Amniotic stem cell (primary cell): Measurements from ENCODE around the gene ZNF654.
"Not testable (repeated sequence)": the region's sequence is repeated elsewhere in the genome, so short reads cannot be mapped to it uniquely, and the experiment has no call there.

Source experiments
- DNase-seq: peaks from one replicate; lab custom pipeline; 2025; lab: John Stamatoyannopoulos, UW

The ZNF654 gene

DNA sequence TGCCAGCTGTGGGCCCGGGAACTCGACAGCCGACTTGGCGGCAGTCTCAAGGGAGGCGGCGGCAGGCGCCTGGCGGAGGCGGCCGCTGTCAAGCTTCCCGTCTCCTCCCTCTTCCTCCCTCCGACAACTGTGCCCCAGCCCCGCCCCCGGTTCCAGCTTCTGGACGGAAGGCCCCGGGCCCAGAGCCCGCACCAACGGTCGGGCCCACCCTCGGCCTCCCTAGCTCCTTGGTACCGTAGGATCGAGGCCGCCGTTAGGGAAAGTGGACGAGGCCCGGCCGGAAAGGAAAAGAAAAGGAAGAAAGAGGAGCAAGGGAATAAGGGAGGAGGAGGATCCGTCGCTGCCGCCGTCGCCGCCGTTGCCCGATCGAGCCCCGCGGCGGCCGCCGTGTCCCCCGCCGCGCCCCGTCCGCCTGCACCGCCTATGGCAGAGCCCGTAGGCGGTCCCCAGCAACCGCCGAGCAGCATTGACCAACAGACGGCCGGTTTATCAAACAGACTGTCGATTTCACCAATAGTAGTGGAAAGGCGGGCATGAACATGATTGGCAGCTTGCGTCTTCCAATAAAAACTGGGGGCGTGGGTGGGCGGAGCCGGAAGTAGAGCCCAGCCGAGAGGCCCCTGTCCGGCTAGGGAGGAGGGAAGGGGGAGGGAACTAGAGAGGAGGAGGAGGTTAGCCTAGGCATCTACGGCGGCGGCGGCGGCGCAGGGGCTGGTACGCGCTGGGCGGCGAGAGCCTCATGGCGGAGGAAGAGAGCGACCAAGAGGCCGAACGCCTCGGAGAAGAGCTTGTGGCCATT lies at the start of gene ZNF654, which contains the start of gene CGGBP1:
Gene ZNF654 (plus strand): TSS at position 675 of the 799 bp plus-strand sequence. CDS start 65 bp downstream, at position 740.
Gene CGGBP1 (minus strand): TSS at position 425 of the 799 bp plus-strand sequence. CDS start 3,029 bp downstream, outside the sequence.
- DNase-seq, result peak; percentile 99

DNA sequence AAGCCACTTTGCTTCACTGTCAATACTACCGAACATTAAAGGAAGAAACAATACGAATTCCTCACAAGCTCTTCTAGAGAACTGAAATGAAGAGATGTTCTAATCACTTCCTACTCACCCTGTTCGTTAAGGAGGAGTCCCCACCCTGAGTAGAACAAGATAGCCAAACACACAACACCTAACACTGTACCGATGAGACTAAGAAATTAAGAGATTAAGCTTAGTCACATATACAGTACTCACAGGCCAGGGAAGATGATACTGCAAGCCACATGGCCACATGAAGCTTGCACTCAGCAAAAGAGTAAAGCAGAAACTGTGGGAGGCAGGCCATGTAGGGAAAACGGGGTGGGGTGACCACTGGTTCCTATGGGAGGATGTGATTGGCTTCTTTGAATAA lies 48.2 kb upstream of the ZNF654 start:
- no peak for DNase-seq

DNA sequence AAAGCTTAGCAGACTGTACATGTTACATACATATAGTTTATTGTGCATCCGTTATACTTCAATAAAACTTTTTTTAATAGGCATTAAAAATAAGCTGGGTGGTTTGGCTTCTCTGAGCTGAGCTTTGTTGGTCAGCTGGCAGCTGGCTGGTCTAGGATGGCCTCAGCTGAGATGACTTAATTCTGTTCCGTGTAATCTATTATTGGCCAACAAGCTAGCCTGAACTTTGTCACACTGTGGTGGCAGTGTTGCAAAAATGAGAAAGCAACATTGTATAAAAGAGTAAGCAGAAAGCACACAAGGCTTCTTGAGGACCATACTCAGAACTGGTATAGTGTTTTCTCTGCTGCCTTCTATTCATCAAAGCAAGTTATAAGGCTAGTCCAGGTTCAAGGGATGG lies 45.5 kb upstream of the ZNF654 start:
- DNase-seq, result no peak

DNA sequence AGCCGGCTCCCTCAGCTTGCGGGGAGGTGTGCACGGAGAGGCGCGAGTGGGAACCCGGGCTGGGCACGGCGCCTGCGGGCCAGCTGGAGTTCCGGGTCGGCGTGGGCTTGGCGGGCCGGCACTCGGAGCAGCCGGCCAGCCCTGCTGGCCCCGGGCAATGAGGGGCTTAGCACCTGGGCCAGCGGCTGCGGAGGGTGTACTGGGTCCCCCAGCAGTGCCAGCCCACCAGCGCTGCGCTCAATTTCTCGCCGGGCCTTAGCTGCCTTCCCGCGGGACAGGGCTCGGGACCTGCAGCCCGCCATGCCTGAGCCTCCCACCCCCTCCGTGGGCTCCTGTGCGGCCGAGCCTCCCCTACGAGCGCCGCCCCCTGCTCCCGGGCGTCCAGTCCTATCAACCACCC lies 43.4 kb upstream of the ZNF654 start:
- DNase-seq, result not testable (repeated sequence)

DNA sequence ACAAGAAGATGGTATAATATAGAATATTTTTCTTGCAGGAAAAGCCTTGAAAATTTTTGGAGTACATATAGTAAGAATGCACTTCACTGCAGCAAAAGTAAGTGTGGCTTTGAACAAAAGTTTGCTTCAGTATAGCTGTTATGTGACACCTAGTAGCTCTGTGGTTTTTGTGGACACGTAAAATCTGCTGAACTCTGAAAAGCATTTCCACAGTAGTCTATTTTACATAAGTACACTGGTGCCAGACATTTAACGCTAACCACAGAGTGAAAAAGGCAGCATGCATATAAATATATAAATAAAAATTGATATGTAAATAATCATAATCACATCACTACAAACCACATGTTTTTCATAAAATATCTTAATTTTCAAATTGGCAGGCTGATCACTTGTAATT lies 40.0 kb upstream of the ZNF654 start:
- DNase-seq, result no peak

DNA sequence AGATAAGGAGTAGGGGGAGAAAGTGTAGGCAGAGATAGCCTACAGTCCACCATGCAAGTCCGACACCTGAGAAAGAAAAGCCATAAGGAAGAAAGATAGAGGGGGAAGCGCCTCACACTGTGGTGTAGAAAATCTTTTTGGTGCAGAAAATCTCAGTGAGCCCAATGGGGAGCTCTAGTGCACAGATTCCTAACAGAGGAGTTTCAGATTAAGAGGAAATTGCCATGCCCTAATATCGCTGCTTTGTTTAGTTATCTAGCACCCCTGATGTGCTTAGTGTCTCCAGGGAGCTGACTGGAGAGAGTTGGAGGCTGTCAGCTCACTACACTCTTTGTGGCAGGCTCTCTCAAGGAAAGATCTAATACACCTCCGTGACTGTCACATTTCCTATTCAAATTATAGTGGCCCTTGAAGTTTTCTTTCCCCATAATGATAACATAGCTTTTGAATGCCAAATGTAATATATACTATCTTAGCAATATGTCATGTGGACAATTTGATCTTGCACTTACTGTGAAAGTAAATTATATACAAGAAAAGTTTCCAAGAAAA lies 34.0 kb upstream of the ZNF654 start:
- no peak for DNase-seq

DNA sequence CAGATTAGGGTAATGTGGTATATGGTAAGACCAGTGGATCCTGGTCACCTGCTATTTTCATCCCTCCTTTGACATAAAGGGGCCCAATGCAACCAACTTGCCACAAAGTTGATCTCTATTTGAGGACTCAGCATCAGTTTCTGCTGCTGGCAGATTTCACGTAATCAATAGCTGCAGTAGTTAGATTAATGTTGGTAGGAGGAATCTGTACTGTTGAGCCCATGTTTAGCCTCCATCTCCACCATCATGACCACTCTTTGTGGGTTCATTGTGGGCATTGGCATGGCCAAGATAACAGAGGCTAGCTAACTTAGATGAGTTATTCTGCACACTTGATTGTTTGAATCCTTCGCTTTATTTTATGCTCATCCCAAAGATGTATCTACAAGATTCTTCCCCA lies 30.2 kb upstream of the ZNF654 start:
- DNase-seq, result no peak

DNA sequence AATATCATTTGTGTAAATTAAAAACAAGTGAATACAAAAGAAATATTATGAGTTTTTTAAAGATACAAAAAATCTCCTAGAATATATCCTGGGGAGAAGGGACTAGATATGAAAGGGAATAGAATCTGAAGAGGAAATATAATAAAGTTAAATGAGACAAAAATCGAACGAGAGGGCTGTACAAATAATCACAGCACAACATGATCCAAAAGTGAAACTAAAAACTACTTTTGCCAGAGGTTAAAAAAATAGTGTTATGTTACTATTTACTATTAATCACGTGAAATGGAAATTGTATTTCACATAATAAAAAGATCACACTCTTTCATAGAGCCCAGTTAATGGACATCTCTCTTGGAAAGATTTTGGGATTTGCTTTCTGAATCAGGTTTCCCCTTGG lies 28.8 kb upstream of the ZNF654 start:
- DNase-seq, result no peak

DNA sequence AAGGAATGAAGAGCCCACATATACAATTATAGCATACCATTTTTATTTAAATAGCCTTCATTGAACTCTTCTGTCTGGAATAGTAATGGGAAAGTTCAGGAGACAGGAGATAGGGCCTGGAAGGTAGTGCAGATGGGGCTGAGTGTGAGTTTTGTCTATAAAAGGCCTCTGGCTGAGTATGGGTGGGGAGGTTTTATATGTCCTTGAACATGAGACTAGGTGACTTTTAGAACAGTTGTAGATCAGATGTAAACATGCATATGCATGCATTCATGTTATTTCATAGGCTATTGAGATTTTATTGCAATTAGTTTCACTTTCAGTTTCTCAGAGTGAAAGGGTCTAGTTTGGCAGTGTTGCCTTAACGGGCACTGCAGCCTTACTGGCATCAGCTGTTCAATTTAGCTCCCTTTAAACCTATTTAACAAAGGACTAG lies 27.4 kb upstream of the ZNF654 start:
- DNase-seq, result no peak

DNA sequence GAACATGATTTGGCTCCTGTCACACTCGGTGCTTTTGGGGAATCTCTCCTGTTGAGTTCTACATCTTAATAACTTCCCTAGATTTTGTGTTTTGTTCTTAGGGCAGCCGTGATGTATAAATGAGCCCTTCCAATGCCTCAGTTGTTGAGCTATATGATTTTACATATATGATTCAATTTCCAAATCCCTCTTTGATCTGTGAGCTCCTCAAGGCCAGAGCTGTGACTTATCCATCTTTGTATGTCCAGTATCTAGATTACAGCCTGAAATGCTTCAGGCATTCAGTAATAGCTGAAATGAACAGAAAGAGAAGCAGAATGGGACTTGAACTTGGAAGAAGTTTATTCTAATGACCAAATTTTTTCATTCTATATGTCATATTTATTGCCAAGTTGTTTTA lies 26.8 kb upstream of the ZNF654 start:
- DNase-seq, result no peak

DNA sequence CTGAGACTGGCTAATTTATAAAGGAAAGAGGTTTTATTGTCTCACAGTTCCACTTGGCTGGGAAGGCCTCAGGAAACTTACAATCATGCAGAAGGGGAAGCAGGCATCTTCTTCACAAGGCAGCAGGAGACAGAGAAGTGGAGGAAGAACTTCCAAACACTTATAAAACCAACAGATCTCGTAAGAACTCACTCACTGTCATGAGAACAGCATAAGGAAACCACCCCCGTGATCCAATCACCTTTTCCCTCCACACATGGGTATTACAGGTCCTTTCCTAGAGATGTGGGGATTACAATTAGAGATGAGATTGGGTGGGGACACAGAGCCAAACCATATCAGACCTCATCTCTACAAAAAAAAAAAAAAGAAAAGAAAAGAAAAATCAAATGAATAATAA lies 26.0 kb upstream of the ZNF654 start:
- no peak for DNase-seq

DNA sequence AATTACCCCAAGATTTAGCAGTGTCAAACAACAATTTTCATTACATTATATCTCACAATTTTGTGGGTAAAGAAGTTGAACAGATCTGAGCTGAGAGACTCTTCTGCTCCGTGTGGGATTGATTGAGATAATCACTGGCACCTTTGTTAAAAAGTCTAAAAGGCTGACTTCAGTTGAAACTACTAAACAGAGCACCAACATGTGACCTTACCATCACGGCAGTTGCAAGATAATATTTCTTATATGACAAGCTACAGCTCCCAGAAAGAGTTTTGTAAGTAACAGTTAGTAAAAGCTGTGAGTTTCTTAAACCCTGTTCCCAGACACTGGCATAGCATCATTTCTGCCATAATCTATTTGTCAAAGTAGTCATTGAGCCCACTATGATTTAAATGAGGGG lies 25.2 kb upstream of the ZNF654 start:
- no peak for DNase-seq

DNA sequence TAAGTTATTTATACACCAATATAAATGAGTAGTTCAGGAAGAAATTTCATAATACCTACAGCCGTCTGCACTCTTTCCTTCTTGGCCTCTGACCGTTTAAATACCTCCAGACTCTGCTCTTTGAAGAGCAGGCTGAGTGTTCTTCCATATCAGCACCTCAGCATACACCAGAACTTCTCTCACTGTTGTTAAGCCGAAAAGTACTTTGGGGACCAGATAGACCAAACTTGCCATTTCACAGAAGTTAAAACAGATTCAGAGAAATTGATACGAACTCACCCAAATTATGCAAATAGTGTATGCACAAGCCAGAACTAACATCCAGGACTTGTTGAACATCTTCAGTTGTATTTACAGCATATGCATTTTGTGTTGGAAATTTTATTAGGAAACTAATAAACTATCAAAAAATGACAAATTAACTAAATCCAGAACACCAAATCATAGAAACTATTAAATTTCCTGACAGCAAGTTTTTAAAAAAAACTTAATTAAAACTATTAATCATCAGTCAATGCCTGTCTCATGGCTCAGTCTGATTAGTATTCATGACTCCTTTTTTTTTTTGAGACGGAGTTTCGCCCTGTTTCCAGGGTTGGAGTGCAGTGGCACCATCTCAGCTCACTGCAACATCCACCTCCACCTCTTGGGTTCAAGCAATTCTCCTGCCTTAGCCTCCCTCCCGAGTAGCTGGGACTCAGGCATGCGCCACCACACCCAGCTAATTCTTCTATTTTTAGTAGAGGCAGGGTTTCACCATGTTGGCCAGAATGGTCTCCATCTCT lies 24.4 kb upstream of the ZNF654 start:
- DNase-seq, result no peak

DNA sequence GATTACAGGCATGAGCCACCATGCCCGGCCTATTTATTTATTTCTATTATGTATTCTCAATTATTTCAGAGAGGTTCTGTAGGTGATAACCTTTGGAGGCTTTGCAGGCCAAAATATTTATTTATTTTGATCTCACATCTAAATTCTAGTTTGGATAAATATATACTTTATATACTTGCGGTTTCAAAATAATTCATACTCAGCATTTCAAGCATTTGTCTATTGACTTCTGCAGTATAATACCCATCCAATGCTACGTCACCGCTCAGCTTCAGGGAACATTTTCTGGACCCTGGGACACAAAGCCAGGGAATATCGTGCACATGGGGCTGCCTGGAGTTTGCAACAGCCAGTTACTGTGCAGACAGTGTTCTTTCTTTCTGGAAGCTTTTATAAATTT lies 22.8 kb upstream of the ZNF654 start:
- DNase-seq, result no peak

DNA sequence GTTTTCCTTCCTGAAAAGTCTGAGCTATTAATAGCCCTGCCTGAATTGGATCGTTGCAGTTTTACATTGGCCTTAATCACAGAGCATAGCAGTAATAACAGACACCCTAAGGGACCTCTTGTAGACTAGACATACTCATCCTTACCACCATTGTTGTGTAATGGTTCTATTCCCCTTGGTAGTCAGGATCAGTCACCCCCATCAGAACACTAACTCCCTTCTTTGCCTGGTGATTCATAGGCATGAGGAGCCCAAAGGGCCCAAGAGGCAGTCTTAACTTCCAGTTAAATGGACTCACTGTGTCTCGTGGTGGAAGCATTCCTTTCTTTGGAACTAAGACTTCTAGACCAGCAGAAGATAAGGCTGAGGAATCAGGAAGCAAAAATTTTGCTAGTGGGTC lies 20.5 kb upstream of the ZNF654 start:
- DNase-seq, result no peak

DNA sequence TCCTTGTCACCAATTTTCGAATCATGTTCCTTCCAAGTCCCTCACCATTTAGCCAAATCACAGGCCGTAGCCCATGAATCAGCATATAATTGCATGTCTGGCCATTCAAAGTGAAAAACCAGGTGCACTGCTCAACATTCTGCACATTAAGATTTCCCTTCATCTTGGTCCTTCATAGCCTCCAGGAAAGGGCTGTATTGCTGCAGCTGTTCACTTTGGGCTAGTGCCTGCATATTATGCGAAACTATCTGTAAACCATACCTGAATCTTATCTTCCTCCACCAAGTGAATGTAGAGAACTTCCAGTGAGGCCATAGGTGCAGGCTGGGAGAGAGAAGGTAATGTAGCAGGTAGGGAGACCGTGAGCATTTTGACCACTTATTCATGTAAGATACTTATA lies 18.5 kb upstream of the ZNF654 start:
- no peak for DNase-seq

DNA sequence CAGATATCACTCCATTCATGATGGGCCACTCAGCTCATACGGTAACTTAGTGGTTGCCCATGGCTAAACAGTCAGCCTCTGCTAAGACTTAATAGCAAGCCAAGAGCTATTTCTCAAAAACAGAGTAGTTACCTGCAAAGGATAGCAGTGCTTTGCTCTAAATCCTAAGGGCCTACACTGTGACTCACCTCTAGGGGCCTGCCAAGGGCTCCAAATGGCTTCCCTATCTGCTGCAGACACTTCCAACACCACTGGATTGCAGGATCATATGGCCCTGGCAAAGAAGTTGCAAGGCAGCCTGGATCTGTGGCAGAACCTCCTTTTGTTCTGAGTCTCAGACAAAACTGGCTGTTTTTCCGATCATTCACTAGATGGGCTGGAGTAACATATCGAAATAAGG lies 18.1 kb upstream of the ZNF654 start:
- no peak for DNase-seq

DNA sequence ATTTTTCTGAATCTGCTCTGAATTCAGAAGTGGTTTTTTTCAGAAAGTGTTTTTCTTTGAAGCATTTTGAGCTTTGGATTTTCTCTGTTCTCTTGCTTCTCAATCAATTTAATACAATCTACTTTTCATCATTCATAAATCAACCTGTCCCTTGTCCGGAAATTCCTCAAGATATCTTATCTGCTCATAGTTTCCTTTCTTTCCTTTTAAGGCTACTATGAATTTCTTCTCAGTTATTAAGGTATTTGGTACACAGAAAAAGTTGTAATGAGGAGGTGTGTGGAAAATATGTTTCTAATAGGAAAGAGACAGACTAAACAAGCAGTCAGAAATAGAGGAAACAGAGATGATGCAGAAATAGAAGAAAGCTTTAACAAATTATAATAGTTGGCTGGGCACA lies 14.6 kb upstream of the ZNF654 start:
- DNase-seq, result no peak

DNA sequence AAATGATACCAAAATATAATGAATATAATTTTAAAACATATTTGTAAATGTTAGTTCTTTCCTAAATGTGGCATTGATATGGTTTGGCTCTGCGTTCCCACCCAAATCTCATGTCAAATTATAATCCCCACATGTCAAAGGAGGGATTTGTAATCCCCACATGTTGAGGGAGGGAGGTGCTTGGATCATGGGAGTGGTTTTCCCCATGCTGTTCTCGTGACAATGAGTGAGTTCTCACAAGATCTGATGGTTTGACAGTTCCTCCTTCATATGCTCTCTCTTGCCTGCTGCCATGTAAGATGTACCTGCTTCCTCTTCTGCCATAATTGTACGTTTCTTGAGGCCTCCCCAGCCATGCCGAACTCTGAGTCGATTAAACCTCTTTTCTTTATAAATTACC lies 12.3 kb upstream of the ZNF654 start:
- no peak for DNase-seq

DNA sequence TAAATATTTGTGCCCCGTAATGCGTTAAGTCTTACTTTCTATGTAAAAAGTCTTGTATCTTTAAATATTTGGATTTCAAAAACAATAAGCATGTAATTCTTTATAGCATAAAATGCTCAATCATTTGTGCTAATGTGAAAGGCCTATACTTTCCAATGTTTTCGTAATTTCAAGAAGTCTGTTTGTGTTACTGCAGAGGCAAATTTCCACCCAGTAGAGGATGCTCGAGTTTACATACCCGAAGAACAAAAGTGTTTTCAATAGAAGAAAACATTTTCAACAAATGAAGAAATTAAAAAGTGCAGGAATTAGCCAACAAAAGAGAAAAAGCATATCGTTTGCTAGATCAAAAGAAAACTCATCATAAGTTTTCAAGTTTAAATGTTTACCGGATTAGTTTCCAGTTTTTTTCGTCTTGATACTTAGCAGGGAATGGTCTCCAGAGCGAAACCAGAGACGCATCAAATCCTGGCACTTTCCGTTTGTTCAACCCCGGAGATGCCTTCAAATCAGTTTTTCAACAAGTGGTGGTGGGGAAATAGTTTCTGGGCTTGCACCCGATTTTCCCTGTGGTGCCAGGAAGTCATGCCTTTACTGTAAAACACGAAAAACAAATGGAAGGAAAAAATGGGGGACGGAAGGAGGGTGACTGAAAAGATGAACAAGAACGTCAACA lies 1.3 kb upstream of the ZNF654 start:
- DNase-seq, result no peak

DNA sequence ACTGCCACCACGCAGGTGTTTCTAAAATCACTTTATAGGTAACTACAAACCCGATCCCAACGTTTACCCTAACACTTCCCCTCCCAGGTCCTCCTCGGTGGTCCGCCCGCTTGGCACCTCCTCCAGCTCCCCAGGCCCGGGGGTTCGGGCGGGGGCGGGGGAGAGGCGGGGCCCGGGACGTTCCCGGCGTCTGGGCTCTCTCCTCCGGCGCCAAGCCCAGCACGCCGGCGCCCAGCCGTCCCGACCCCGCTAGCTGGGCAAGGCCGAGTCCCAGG lies 812 bp upstream of the ZNF654 start:
- DNase-seq, result no peak

DNA sequence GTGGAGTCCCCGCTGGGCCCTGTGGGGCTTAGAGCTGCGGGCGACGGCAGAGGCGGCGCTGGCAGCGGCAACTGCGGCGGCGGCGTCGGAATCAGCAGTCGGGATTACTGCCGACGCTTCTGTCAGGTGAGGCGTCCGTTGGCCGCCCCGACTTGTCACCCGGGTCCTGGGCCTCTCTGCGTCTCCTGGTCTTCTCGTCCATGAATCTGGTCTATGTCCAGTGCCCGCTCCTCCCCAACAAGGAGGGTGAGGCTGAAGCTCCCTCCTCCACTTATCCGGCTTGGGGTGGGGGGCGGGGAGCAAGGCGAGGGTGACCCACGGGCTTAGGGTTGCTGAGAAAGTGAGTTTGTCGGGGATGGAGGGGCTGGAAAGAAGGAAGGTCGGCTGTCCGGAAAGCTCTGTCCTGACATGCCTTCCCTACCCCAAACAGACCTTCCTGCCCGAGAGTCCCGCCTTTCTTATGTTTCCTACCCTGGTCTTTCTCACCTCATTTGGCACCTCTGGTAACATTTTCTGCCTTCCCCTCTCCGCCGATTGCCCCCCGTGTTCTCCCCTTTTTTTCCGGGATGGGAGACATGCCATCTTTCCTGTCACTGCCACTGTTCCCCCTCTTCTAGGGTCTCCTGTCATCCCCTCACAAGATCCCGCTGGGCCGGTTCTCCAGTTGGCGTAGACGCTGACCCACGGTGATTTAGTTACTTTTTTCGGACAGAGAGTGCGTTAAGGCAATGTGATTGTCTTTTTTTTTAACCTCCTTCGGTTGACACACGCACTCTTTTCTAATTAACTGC lies 520 bp downstream of the ZNF654 start:
- no peak for DNase-seq
